G401.6 (cell line): ENCODE data around the gene GULP1.
"Not testable (repeated sequence)": the region's sequence is repeated elsewhere in the genome, so short reads cannot be mapped to it uniquely, and the experiment has no call there.

Source experiments
- FAIRE-seq: peaks from 2 replicates; lab custom pipeline; 2012; peaks lifted over from hg19 to GRCh38; lab: Jason Lieb, UNC

The GULP1 gene

GRCh38 chr2:188529710-188530109 is 238.0 kb downstream of the GULP1 start:
- no peak for FAIRE-seq

DNA sequence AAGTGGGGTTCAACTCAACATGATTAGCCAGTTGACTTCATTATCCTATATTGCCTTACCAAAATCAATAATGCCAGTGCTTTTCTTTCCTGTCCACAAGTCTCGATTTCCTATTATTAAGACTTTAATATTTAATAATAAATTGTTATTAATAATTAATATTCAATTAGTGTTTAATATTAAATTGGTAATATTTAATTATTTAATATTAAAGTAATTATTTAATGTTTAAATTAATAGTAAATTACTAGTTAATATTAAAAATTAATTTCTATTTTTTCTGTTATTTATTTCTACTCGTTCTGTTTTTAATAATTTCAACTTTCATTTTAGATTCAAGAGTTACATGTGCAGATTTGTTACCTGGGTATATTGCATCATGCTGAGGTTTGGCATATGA is 243.2 kb downstream of the GULP1 start:
- peak; percentile 96 for FAIRE-seq

- FAIRE-seq, result peak; percentile 57
Observed at GRCh38 chr2:188551671-188552070, 260.0 kb downstream of the GULP1 start.

DNA sequence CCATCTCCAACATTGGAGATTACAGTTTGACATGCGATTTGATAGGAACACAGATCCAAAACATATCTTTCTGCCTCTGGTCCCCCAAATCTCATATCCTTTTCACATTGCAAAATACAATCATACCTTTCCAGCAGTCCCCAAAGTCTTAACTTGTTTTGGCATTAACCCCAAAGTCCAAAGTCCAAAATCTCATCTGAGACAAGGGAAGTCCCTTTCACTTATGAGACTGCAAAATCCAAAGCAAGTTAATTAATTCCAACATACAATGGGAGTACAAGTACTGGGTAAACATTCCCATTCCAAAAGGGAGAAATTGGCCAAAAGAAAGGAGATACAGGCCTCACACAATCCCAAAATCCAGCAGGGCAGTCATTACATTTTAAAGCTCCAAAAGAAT is 265.4 kb downstream of the GULP1 start:
- FAIRE-seq, result no peak

- FAIRE-seq, result not testable (repeated sequence)
Observed at GRCh38 chr2:188559455-188559854, 267.8 kb downstream of the GULP1 start.

GRCh38 chr2:188561473-188561979 is 269.9 kb downstream of the GULP1 start:
- FAIRE-seq, result no peak

DNA sequence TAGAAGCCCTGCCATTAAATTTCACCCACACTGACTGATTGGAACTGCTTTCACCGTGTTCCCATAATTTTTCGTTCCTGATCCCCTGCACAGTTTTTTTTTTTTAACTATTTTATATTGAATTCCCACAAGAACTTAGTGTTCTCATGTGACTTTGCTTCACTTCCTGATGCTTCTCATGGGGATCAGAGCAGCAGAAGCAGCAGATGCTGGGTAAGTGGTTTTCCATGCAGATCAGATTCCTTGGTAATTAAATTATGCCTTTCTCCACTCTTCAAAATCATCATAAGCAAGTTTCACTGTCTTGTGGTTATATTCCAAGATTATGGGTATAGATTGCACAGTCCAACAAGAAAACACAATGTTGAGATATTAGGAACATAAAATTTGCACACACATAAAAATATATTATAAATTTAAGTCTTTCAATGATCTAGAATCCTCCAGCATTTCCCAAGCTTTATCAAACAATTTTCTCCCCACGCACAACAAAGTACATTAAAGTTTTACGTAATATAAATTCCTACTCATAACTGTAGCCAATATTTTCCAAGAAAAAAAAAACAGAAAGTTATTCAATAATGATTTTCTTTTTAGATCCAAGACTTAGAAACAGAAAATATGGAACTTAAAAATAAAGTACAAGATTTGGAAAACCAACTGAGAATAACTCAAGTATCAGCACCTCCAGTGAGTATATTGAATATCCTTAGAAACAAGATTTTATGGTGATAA is 277.9 kb downstream of the GULP1 start:
- FAIRE-seq, result peak; percentile 17

- no peak for FAIRE-seq
Observed at GRCh38 chr2:188570370-188570769, 278.7 kb downstream of the GULP1 start.

DNA sequence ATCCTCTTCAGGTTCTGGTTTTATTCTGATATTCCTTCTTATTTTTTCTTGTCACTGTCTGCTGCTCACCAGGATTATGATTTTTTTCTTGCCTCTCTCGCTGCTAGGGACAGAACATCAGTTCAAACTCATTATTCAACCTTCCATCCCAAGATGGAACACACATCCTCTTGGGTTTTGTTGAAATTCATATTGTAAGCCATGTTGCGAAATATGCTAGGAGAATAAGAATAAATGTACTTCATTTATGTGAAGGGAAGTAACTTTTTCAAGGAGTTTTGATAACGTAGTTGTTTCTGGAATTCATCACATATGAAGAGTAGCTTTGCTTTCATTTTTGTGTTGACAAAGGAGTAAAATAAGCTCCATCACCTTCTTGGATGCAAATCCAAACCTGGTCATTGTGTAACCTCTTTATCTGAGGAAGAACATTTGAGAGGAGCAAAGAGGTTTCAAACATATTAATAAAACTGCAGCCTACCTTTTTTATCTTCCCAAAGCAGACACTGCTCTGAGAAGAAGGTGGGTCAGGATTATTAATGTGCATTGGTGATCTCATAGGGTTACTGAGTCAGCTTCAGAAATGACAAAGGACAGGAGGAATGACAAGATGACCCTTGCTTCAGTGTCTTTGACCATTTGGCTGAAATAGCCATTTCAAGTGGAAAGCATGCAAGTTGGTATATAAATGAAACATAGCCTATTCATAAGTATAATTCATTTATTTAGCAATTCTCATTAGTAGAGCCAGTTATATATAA is 280.0 kb downstream of the GULP1 start:
- no peak for FAIRE-seq

DNA sequence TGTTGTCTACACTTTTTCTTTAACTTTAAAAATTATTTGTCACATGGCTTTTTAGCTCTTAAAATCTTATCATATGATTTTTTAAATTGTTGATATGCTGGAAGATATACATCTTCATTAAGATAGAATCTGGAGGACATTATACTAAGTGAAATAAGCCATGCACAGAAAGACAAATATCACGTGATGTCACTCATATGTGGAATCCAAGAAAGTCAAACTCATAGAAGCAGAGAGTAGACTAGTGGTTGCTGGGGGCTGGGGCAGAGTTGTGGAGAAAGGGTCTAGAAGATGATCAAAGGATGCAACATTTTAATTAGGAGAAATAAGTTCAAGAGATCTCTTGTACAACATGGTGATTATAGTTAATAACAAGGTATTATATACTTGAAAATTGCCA is 280.9 kb downstream of the GULP1 start:
- no peak for FAIRE-seq

GRCh38 chr2:188573453-188573852 is 281.8 kb downstream of the GULP1 start:
- no peak for FAIRE-seq

DNA sequence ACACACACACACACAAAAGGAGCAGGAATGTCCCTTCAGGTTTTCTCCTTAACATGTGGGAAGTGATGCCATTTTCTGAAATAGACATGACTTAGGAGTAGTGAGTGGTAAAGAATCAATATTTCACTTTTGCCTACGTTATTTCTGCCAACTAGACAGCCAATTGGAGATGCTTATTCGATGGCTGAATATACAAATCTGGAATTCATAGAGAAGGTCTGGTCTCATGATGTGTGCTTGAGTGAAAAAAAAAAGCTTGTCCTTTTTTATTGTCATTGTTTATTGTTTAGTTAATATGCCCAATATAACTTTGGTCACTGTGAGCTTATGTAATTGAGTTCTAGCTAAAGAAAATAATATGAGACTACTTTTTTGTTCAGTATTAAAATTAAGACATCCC is 284.3 kb downstream of the GULP1 start:
- FAIRE-seq, result no peak

DNA sequence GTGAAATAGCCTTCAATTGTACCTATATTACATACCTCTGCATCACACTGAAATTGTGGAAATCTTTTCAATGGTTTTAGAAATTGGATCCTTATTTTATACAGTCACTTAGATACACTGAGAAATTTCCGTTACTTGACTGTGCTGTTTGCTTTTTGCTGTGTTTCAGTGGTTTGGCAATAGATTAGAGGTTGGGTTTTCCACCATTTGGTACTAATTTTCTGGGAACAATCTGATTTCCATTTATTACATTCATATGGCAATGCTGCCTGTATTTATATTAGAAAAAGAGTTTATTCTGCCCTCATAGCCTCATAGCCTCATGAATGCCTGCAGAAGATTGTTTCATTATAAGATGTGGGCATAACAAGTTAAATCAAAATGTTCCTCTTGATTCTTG is 285.0 kb downstream of the GULP1 start:
- no peak for FAIRE-seq

DNA sequence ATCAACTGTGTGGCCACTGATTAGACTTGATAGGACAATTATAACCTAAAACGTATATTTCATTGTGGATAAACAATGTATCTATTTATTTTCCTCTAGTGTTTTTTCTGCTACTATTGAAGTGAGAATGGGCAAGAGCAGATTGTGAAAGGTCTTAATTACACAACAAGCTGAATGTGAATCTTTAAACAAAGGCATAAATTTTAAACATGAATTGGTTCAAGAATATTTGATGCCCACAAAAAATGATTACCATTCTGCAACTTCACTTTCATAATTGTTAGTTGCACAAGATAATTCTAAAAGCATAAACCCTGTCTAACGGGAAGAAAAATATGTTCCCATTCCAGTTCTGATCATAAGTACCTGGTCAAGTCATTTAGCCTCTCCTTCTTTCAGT is 285.6 kb downstream of the GULP1 start:
- FAIRE-seq, result no peak

GRCh38 chr2:188580738-188581137 is 289.1 kb downstream of the GULP1 start:
- FAIRE-seq, result no peak

- FAIRE-seq, result no peak
Observed at GRCh38 chr2:188582211-188582610, 290.5 kb downstream of the GULP1 start.

GRCh38 chr2:188588235-188588634 is 296.6 kb downstream of the GULP1 start:
- FAIRE-seq, result peak; percentile 70

- FAIRE-seq, result no peak
Observed at GRCh38 chr2:188596054-188596453, 304.4 kb downstream of the GULP1 start.

DNA sequence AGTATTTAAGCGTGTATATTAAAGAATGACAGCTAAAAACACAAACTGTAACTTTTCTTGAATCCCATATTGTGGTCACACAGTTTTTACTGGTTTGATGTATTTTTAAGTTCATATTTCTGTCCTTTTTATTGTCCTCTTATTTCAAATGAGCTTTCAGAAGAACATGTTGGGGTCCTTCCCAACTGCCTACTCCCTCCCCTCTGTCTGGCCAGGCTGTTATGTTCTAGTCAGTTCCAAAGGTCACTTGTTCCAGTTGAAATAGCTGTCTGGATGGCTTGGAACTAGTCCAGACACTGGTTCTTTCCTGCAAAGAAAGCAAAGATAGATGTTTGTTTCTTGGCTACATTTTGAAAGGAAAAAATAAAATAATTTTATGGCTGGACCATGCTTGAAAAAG is 306.9 kb downstream of the GULP1 start:
- FAIRE-seq, result no peak

DNA sequence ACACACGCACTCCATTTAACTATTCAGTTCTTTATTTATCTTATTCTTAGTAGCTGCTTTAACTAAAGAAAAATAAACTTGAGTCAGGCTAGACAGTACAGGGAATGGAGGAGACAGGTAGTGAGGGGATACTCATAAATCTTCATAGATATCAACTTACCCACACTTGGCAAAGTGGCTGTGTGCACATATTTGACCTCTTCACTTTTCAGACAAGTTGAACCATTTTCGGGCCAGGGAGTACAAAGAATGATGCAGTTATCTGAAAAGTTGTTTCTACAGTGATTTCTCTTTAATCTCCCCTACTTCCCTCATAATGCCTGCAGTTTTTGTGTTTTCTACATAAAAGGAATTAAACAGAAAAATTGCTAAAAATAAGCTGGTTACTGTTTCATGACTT is 307.5 kb downstream of the GULP1 start:
- FAIRE-seq, result no peak

GRCh38 chr2:188600536-188601210 is 309.0 kb downstream of the GULP1 start:
- FAIRE-seq, result no peak

DNA sequence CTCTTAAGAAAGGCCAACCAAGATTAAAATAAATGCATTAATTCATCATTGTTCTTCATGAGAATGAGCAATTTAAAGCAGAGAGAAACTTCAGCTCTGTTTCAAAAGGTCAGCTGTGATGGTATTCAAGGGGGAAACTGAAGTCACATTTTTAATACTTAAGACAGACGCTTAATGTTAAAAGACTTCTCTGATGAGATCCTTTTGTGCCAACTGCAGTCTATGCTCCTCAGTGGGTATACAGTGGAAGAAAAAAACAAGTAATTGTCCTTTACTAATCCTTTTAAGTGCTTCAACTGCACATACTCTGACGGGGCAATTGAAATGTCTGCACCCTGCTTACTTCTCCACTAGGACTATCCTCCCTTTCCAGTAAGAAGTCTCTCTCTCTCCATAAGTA is 309.7 kb downstream of the GULP1 start:
- FAIRE-seq, result no peak

DNA sequence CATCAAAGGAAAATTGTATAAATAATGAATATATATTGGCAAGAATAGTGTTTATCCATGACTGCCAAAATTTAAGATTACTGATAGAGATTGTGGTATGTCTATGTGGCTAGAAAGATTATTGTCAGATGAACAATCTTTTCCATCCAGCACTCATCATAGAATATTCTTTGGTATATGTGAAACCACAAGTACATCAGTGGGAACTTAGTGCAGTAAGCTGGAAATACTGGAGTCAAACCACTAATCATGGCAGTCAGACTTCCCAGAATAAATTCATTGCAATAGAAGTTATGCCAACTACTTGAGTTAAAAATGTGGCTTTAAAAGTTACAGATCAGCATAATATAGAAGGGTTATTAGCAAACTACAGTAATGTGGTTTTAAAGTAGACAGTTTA is 310.3 kb downstream of the GULP1 start:
- no peak for FAIRE-seq
